Measurements from ENCODE around the gene SEMA3E. TPM values are rescaled to one million over a fixed set of nuclear protein-coding genes. Genes with fewer than 3 reads are reported as not detected.

Gene SEMA3E
- polyA plus RNA-seq, 1 of the 3 experiments (the other 2 are of a cell fraction) = under 0.01 TPM

DNA sequence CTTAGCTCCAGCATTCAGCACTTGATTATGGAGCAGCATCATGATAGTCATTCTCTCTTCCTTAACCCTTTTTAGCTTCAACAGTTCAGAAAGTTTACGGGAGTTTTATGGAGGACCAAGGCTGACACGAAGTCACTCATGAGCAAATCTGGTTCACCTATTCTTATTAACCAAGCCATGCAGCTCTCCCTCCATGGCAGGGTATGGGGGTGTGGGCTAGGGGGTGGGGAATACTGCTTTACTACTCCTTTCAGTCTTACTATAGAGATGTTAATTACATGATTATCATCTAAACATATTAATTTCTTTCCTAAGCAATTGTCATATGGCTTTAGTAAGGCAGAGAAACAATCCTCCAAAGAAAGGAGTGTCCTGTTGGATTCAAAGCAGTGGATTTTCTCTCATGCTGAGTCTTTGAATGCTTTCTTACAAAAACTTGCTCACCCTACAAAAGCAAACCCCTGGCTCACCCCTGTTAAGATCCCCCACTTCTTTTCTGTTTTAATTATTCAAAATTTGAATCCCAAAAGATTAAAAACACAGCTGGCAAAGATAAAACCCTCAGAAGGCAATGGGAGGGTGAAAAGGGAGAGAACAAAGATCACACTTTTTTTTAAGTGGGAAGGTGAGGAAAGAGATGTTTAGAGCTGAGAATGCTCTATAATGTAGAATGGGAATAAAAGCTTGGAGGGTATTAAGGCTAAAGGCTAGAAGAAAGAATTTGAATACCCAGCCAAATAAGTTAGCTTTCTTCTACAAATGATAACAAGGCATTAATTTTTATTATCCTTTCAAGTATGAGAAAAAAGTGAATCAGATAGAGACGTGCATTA is 46.4 kb upstream of the SEMA3E start:
- no peaks in the 10 kb centered on the region for H3K79me2 ChIP-seq (ENCODE audit: insufficient read depth)
- peaks cover 0 to 6% of the 10 kb centered on the region in 2 experiments; a peak in 1 of 4 replicates for H3K4me1 ChIP-seq (ENCODE audit: control insufficient read depth in 1 of 2, insufficient read depth in 2 of 2, low read depth in 1 of 2, low read length in 1 of 2)
- H3K9me3 ChIP-seq = no peaks in the 10 kb centered on the region
- no peaks in the 10 kb centered on the region for H3K36me3 ChIP-seq (replicated peaks in 1 of 2; ENCODE audit: control insufficient read depth in 1 of 2, insufficient read depth in 2 of 2, low read length in 1 of 2)
- TF ChIP-seq RXRA (IDR thresholded peaks at IDR 0.05; ENCODE audit: borderline replicate concordance, low read depth) = no peak
- no peak for TF ChIP-seq SIN3A (IDR thresholded peaks at IDR 0.05; ENCODE audit: borderline replicate concordance, low read depth, low read length)
- TF ChIP-seq, protein P1, sequence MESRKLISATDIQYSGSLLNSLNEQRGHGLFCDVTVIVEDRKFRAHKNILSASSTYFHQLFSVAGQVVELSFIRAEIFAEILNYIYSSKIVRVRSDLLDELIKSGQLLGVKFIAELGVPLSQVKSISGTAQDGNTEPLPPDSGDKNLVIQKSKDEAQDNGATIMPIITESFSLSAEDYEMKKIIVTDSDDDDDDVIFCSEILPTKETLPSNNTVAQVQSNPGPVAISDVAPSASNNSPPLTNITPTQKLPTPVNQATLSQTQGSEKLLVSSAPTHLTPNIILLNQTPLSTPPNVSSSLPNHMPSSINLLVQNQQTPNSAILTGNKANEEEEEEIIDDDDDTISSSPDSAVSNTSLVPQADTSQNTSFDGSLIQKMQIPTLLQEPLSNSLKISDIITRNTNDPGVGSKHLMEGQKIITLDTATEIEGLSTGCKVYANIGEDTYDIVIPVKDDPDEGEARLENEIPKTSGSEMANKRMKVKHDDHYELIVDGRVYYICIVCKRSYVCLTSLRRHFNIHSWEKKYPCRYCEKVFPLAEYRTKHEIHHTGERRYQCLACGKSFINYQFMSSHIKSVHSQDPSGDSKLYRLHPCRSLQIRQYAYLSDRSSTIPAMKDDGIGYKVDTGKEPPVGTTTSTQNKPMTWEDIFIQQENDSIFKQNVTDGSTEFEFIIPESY (IDR thresholded peaks at IDR 0.05; ENCODE audit: borderline replicate concordance, low read depth) = no peak
- TF ChIP-seq GATA2 (CRISPR knock-in tag; IDR thresholded peaks at IDR 0.05) = no peak
- no peak for TF ChIP-seq EZH2phosphoT487 (IDR thresholded peaks at IDR 0.05; ENCODE audit: borderline replicate concordance, low read depth)
- TF ChIP-seq, protein P2, sequence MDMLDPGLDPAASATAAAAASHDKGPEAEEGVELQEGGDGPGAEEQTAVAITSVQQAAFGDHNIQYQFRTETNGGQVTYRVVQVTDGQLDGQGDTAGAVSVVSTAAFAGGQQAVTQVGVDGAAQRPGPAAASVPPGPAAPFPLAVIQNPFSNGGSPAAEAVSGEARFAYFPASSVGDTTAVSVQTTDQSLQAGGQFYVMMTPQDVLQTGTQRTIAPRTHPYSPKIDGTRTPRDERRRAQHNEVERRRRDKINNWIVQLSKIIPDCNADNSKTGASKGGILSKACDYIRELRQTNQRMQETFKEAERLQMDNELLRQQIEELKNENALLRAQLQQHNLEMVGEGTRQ (IDR thresholded peaks at IDR 0.05; ENCODE audit: borderline replicate concordance, low read depth, low read length) = no peak
- TF ChIP-seq JUND (IDR thresholded peaks at IDR 0.05) = no peak
- no peak for TF ChIP-seq TAF1 (IDR thresholded peaks at IDR 0.05; ENCODE audit: borderline replicate concordance, low read depth, low read length)
- TF ChIP-seq SMC3 (IDR thresholded peaks at IDR 0.05; ENCODE audit: low read depth, low read length) = no peak
- TF ChIP-seq FOSL2 (IDR thresholded peaks at IDR 0.05; ENCODE audit: borderline replicate concordance, low read depth) = no peak
- peaks cover 6% of the 10 kb centered on the region for H3F3A ChIP-seq (replicated peaks; ENCODE audit: insufficient read depth)
- no peak overlapping the region for H2AFZ ChIP-seq (ENCODE audit: low read depth)
- ChIA-PET POLR2A (no interaction called here), CTCF (interaction anchor here (1.7 kb wide), 1 partner anchor 35 kb away, joined by 4 read pairs; no protein-coding TSS in a partner anchor)
- no peak for DNase-seq
- no peaks in the 10 kb centered on the region for H3K27me3 ChIP-seq (ENCODE audit: insufficient read depth)
- H3K27ac ChIP-seq (ENCODE audit: low read depth in 2 of 2, low read length in 1 of 2) = no peak overlapping the region
- H3K9me2 ChIP-seq = no peaks in the 10 kb centered on the region
- H4K20me1 ChIP-seq (ENCODE audit: insufficient read depth) = no peaks in the 10 kb centered on the region
- WGBS (ENCODE audit: low lambda C conversion rate) = 56% methylated on average over 3 of the region's 3 CpGs
- no peak overlapping the region for H3K9ac ChIP-seq
- H3K4me3 ChIP-seq (ENCODE audit: low read depth in 2 of 2, low read length in 1 of 2) = no peak overlapping the region
- no peak overlapping the region for H3K4me2 ChIP-seq

DNA sequence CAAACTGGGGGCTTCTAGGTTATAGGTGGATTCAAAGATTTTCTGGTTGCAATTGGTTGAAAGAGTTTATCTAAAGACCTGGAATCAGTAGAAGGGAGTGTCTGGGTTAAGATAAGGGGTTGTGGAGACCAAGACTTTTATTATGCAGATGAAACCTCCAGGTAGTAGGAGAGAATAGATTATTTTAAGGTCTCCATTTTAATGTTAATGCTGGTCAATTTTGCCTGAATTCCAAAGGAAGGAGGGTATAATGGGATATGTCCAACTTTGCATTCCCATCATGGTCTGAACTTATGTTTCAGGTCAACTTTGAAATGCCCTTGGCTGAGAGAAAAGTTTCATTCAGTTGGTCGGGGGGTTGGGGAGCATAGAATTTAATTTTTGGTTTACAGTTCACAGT is 44.3 kb upstream of the SEMA3E start:
- Histone ChIP-seq H2AFZ (ENCODE audit: low read depth) (no peak overlapping the region), H3K27ac (ENCODE audit: low read depth in 2 of 2, low read length in 1 of 2) (no peak overlapping the region), H4K20me1 (ENCODE audit: insufficient read depth) (no peaks in the 10 kb centered on the region), H3K9me3 (no peaks in the 10 kb centered on the region), H3F3A (replicated peaks; ENCODE audit: insufficient read depth) (peaks cover 6% of the 10 kb centered on the region), H3K79me2 (ENCODE audit: insufficient read depth) (no peaks in the 10 kb centered on the region), H3K36me3 (replicated peaks in 1 of 2; ENCODE audit: control insufficient read depth in 1 of 2, insufficient read depth in 2 of 2, low read length in 1 of 2) (no peaks in the 10 kb centered on the region), H3K4me2 (no peak overlapping the region), H3K9ac (no peak overlapping the region), H3K27me3 (ENCODE audit: insufficient read depth) (no peaks in the 10 kb centered on the region), H3K9me2 (no peaks in the 10 kb centered on the region), H3K4me1 (ENCODE audit: control insufficient read depth in 1 of 2, insufficient read depth in 2 of 2, low read depth in 1 of 2, low read length in 1 of 2) (peaks cover 0 to 2% of the 10 kb centered on the region in 2 experiments; a peak in 1 of 4 replicates), H3K4me3 (ENCODE audit: low read depth in 2 of 2, low read length in 1 of 2) (no peak overlapping the region)
- CTCF ChIA-PET = no interaction called here
- no peak for TF ChIP-seq GABPA (IDR thresholded peaks at IDR 0.05; ENCODE audit: low read depth)
- TF ChIP-seq, protein P2 (IDR thresholded peaks at IDR 0.05; ENCODE audit: borderline replicate concordance, low read depth, low read length) = no peak
- TF ChIP-seq NFIC (IDR thresholded peaks at IDR 0.05; ENCODE audit: borderline replicate concordance) = no peak
- TF ChIP-seq, protein P3, sequence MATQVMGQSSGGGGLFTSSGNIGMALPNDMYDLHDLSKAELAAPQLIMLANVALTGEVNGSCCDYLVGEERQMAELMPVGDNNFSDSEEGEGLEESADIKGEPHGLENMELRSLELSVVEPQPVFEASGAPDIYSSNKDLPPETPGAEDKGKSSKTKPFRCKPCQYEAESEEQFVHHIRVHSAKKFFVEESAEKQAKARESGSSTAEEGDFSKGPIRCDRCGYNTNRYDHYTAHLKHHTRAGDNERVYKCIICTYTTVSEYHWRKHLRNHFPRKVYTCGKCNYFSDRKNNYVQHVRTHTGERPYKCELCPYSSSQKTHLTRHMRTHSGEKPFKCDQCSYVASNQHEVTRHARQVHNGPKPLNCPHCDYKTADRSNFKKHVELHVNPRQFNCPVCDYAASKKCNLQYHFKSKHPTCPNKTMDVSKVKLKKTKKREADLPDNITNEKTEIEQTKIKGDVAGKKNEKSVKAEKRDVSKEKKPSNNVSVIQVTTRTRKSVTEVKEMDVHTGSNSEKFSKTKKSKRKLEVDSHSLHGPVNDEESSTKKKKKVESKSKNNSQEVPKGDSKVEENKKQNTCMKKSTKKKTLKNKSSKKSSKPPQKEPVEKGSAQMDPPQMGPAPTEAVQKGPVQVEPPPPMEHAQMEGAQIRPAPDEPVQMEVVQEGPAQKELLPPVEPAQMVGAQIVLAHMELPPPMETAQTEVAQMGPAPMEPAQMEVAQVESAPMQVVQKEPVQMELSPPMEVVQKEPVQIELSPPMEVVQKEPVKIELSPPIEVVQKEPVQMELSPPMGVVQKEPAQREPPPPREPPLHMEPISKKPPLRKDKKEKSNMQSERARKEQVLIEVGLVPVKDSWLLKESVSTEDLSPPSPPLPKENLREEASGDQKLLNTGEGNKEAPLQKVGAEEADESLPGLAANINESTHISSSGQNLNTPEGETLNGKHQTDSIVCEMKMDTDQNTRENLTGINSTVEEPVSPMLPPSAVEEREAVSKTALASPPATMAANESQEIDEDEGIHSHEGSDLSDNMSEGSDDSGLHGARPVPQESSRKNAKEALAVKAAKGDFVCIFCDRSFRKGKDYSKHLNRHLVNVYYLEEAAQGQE (IDR thresholded peaks at IDR 0.05; ENCODE audit: low read depth, low read length) = no peak
- no peak for TF ChIP-seq YY1 (IDR thresholded peaks at IDR 0.05; ENCODE audit: low read depth)
- TF ChIP-seq, protein P4, sequence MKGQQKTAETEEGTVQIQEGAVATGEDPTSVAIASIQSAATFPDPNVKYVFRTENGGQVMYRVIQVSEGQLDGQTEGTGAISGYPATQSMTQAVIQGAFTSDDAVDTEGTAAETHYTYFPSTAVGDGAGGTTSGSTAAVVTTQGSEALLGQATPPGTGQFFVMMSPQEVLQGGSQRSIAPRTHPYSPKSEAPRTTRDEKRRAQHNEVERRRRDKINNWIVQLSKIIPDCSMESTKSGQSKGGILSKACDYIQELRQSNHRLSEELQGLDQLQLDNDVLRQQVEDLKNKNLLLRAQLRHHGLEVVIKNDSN (IDR thresholded peaks at IDR 0.05; ENCODE audit: borderline replicate concordance, low read depth) = no peak
- no peak for TF ChIP-seq TCF12 (IDR thresholded peaks at IDR 0.05)
- POLR2A ChIA-PET = no interaction called here
- WGBS (ENCODE audit: low lambda C conversion rate) = 19% methylated on average over 1 of the region's 1 CpG
- no peak for DNase-seq

Measured in SK-N-SH (cell line).